AG04450 (cell line): ENCODE measurements around the gene PAWR. TPM values are rescaled to one million over a fixed set of nuclear protein-coding genes. Genes with fewer than 3 reads are reported as not detected.
"Not testable (repeated sequence)": the region's sequence is repeated elsewhere in the genome, so short reads cannot be mapped to it uniquely, and the experiment has no call there.

Experiments used
- CTCF ChIA-PET: fragments of 300-600, 350-600 bp; formaldehyde crosslinking; extraction: SDS; loops from one replicate; lab custom pipeline; 2022; ENCODE audit warnings: antibody characterized with exemption, inconsistent platforms; lab: Charles Lee
- POLR2A ChIA-PET: fragments of 350-600 bp; formaldehyde crosslinking; extraction: SDS; loops from one replicate; lab custom pipeline; 2021; ENCODE audit warnings: antibody characterized with exemption, inconsistent platforms; lab: Yijun Ruan, JAX
- DNase-seq: peaks from one replicate; pipeline ENCODE4 v3.0.0-alpha.2; 2011; ENCODE audit warnings: low read depth, low spot score
- H3K27ac ChIP-seq: one replicate; pipeline ENCODE4 v1.5.1; 2012; ENCODE audit warnings: low read depth, low read length, control low read depth
- H3K27me3 ChIP-seq: one replicate; pipeline ENCODE4 v1.6.0; 2012; ENCODE audit warnings: low read length; ENCODE audit not compliant: control insufficient read depth, insufficient read depth
- H3K4me3 ChIP-seq: 2 replicates; pipeline ENCODE4 v1.5.1; 2011; ENCODE audit warnings: mild to moderate bottlenecking, low read depth, low read length, control low read depth
- H3K9me3 ChIP-seq: 2 replicates; pipeline ENCODE4 v1.5.1; 2012; ENCODE audit warnings: low read length; ENCODE audit not compliant: control insufficient read depth, insufficient read depth
- polyA plus RNA-seq: library from polyadenylated mRNA; depleted of rRNA; stranded (reverse); fragments of >200 nt; gene quantifications from 2 replicates; pipeline ENCODE4 v1.2.3, GENCODE V29; 2011
- TF ChIP-seq, protein P1 (sequence below): IDR thresholded peaks from 2 replicates; pipeline ENCODE4 v1.5.1; 2011; ENCODE audit warnings: low read depth, low read length, control low read depth, inconsistent platforms

PAWR gene
- polyA plus RNA-seq, 1 experiment, result 15.7 TPM

GRCh38 chr12:79635676-79636075 lies 55.1 kb downstream of the PAWR start:
- H3K9me3 ChIP-seq, result no peaks in the 10 kb centered on the region
- CTCF ChIA-PET, result no interaction called here
- no peak overlapping the region for H3K4me3 ChIP-seq
- POLR2A ChIA-PET, result no interaction called here
- no peaks in the 10 kb centered on the region for H3K27me3 ChIP-seq
- DNase-seq, result no peak
- TF ChIP-seq, protein P1, sequence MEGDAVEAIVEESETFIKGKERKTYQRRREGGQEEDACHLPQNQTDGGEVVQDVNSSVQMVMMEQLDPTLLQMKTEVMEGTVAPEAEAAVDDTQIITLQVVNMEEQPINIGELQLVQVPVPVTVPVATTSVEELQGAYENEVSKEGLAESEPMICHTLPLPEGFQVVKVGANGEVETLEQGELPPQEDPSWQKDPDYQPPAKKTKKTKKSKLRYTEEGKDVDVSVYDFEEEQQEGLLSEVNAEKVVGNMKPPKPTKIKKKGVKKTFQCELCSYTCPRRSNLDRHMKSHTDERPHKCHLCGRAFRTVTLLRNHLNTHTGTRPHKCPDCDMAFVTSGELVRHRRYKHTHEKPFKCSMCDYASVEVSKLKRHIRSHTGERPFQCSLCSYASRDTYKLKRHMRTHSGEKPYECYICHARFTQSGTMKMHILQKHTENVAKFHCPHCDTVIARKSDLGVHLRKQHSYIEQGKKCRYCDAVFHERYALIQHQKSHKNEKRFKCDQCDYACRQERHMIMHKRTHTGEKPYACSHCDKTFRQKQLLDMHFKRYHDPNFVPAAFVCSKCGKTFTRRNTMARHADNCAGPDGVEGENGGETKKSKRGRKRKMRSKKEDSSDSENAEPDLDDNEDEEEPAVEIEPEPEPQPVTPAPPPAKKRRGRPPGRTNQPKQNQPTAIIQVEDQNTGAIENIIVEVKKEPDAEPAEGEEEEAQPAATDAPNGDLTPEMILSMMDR, result no peak
- H3K27ac ChIP-seq, result no peak overlapping the region

- no peak for DNase-seq
- H3K27ac ChIP-seq, result no peak overlapping the region
- no peaks in the 10 kb centered on the region for H3K27me3 ChIP-seq
- TF ChIP-seq, protein P1, result no peak
- no peak overlapping the region for H3K4me3 ChIP-seq
- ChIA-PET POLR2A (no interaction called here), CTCF (no interaction called here)
- no peaks in the 10 kb centered on the region for H3K9me3 ChIP-seq
Observed at GRCh38 chr12:79634957-79635471, 55.8 kb downstream of the PAWR start.

DNA sequence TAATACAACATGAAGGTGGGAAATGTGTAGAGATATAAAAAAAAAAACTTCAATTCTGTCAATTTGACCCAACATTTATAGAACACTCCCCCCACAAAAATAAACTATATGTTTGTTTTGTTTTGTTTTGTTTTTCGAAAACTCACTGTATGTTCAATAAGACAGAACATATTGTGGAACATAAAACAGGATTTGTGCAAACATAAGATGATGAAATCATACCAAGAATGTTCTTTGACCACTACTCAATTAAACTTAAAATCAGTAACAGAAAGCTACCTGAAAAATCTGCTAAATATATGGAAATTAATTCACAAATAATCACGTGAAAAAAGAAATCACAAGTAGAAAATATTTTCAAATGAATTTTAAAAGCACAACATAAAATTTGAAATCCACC lies 61.2 kb downstream of the PAWR start:
- Histone ChIP-seq H3K9me3 (no peaks in the 10 kb centered on the region; the same call in 1 of the 2 replicates), H3K27me3 (no peaks in the 10 kb centered on the region), H3K27ac (no peak overlapping the region), H3K4me3 (no peak overlapping the region)
- ChIA-PET POLR2A (no interaction called here), CTCF (no interaction called here)
- TF ChIP-seq, protein P1, result no peak
- no peak for DNase-seq

DNA sequence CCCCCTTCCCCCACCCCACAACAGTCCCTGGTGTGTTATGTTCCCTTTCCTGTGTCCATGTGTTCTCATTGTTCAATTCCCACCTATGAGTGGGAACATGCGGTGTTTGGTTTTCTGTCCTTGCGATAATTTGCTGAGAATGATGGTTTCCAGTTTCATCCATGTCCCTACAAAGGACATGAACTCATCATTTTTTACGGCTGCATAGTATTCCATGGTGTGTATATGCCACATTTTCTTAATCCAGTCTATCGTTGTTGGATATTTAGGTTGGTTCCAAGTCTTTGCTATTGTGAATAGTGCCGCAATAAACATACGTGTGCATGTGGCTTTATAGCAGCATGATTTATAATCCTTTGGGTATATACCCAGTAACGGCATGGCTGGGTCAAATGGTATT lies 64.0 kb downstream of the PAWR start:
- H3K27me3 ChIP-seq, H3K9me3 ChIP-seq, CTCF ChIA-PET, POLR2A ChIA-PET, H3K27ac ChIP-seq, H3K4me3 ChIP-seq, DNase-seq: not testable (repeated sequence)

- H3K9me3 ChIP-seq, result no peaks in the 10 kb centered on the region; the same call in 1 of the 2 replicates
- TF ChIP-seq, protein P1, result no peak
- peak; percentile 36 for DNase-seq
- ChIA-PET CTCF (interaction anchor here (1.1 kb wide), 1 partner anchor 10 kb away, joined by 5 read pairs; no protein-coding TSS in a partner anchor), POLR2A (no interaction called here)
- no peak overlapping the region for H3K27ac ChIP-seq
- no peaks in the 10 kb centered on the region for H3K27me3 ChIP-seq
- H3K4me3 ChIP-seq, result no peak overlapping the region
Observed at GRCh38 chr12:79624378-79624777, 66.4 kb downstream of the PAWR start.
